ENCODE results near the gene RIPOR1.
"Not testable (repeated sequence)": the region's sequence is repeated elsewhere in the genome, so short reads cannot be mapped to it uniquely, and the experiment has no call there.

RIPOR1 gene

GRCh38 chr16:67516296-67517154, 12.1 kb upstream of the RIPOR1 start:
- DNase-seq: no peak

GRCh38 chr16:67517155-67517445, 11.5 kb upstream of the RIPOR1 start:
- no peak for DNase-seq

- DNase-seq: no peak
Observed at GRCh38 chr16:67517661-67518423, 10.8 kb upstream of the RIPOR1 start.

GRCh38 chr16:67518676-67519075, 10.0 kb upstream of the RIPOR1 start:
- DNase-seq: no peak

- no peak for DNase-seq
Observed at GRCh38 chr16:67519242-67519641, 9.4 kb upstream of the RIPOR1 start.

GRCh38 chr16:67521095-67521804, 7.4 kb upstream of the RIPOR1 start:
- DNase-seq: peak; percentile 34 to 91 (median 82)

GRCh38 chr16:67525176-67525860, 3.3 kb upstream of the RIPOR1 start:
- no peak for DNase-seq

GRCh38 chr16:67526149-67526791, 2.4 kb upstream of the RIPOR1 start:
- no peak for DNase-seq

GRCh38 chr16:67528870-67529581, 397 bp downstream of the RIPOR1 start:
- DNase-seq: peak in 6 of 14 donors; percentile 40 to 60 (median 48)

GRCh38 chr16:67529582-67530012, 968 bp downstream of the RIPOR1 start:
- DNase-seq: peak in 2 of 14 donors; percentile 28 to 33

GRCh38 chr16:67530013-67530939, 1.6 kb downstream of the RIPOR1 start:
- DNase-seq: peak in 12 of 14 donors; percentile 10 to 86 (median 52)

GRCh38 chr16:67531247-67531646, 2.6 kb downstream of the RIPOR1 start:
- peak in 7 of 14 donors; percentile 11 to 42 (median 33) for DNase-seq

- DNase-seq: no peak
Observed at GRCh38 chr16:67533024-67533560, 4.5 kb downstream of the RIPOR1 start.

GRCh38 chr16:67533987-67534386, 5.4 kb downstream of the RIPOR1 start:
- DNase-seq: not testable (repeated sequence)

- no peak for DNase-seq
Observed at GRCh38 chr16:67534431-67534830, 5.8 kb downstream of the RIPOR1 start.

- DNase-seq: no peak
Observed at GRCh38 chr16:67535201-67535600, 6.6 kb downstream of the RIPOR1 start.

GRCh38 chr16:67537270-67537635, 8.6 kb downstream of the RIPOR1 start:
- DNase-seq: peak in 8 of 14 donors; percentile 28 to 69 (median 44)

- peak in 7 of 14 donors; percentile 17 to 56 (median 47) for DNase-seq
Observed at GRCh38 chr16:67537636-67538591, 9.3 kb downstream of the RIPOR1 start.

Measured in C1 segment of cervical spinal cord (tissue), 14 donors.